Common myeloid progenitor, CD34-positive (primary cell): Measurements from ENCODE around the gene RANBP9.

Source experiments
- CTCF ChIA-PET: fragments of 350-600 bp; sonication (Branson Sonifier 250); formaldehyde crosslinking; loops from one replicate; lab custom pipeline; 2021; ENCODE audit warnings: antibody characterized with exemption; lab: Charles Lee
- POLR2A ChIA-PET: fragments of 350-600 bp; sonication (Branson Sonifier 250); formaldehyde crosslinking; loops from one replicate; lab custom pipeline; 2021; ENCODE audit warnings: antibody characterized with exemption; lab: Charles Lee
- DNase-seq, 3 donors: peaks; one replicate each; pipeline versions ENCODE4 v3.0.0 to v3.0.0-alpha.2; 2013
- H3K27ac ChIP-seq, 2 experiments: 1 replicate in 1 of 2; 2 replicates in 1 of 2; pipeline ENCODE4 v1.7.0; 2013; ENCODE audit warnings: inconsistent platforms in 2 of 2, low read length in 2 of 2, mild to moderate bottlenecking in 2 of 2, low read depth in 1 of 2, moderate library complexity in 1 of 2; ENCODE audit not compliant: severe bottlenecking in 2 of 2, insufficient read depth in 1 of 2, poor library complexity in 1 of 2
- H3K27me3 ChIP-seq, 5 experiments: replicated peaks in 2 of 5; 1 replicate in 3 of 5; 2 replicates in 2 of 5; pipeline versions ENCODE4 v1.6.1 to v1.7.0; 2013; ENCODE audit warnings: low read length in 4 of 5, mild to moderate bottlenecking in 2 of 5, moderate library complexity in 2 of 5, inconsistent platforms in 1 of 5; ENCODE audit not compliant: insufficient read depth in 5 of 5, control insufficient read depth in 4 of 5
- H3K36me3 ChIP-seq, 4 experiments: 1 replicate in 2 of 4; 2 replicates in 2 of 4; pipeline versions ENCODE4 v1.6.1 to v1.7.0; 2013; ENCODE audit warnings: low read length in 3 of 4, control low read depth in 1 of 4, mild to moderate bottlenecking in 1 of 4; ENCODE audit not compliant: control insufficient read depth in 4 of 4, insufficient read depth in 4 of 4
- H3K4me1 ChIP-seq, 4 experiments: 1 replicate in 3 of 4; 2 replicates in 1 of 4; pipeline versions ENCODE4 v1.6.1 to v1.7.1; 2013; ENCODE audit warnings: low read length in 3 of 4, mild to moderate bottlenecking in 3 of 4, control low read depth in 1 of 4, inconsistent platforms in 1 of 4, moderate library complexity in 1 of 4; ENCODE audit not compliant: control insufficient read depth in 4 of 4, insufficient read depth in 4 of 4; ENCODE audit errors: control extremely low read depth in 1 of 4
- H3K4me3 ChIP-seq, 7 experiments: 1 replicate in 4 of 7; 2 replicates in 3 of 7; pipeline versions ENCODE4 v1.5.1 to v1.7.0; 2013; ENCODE audit warnings: mild to moderate bottlenecking in 7 of 7, low read length in 6 of 7, moderate library complexity in 6 of 7, inconsistent platforms in 2 of 7, low read depth in 2 of 7, control low read depth in 1 of 7; ENCODE audit not compliant: insufficient read depth in 4 of 7, control insufficient read depth in 1 of 7; ENCODE audit errors: extremely low read depth in 1 of 7
- H3K9me3 ChIP-seq, 5 experiments: 1 replicate in 4 of 5; 2 replicates in 1 of 5; pipeline versions ENCODE4 v1.6.1 to v1.7.1; 2013; ENCODE audit warnings: low read length in 4 of 5, mild to moderate bottlenecking in 2 of 5, inconsistent platforms in 1 of 5, low read depth in 1 of 5, moderate library complexity in 1 of 5; ENCODE audit not compliant: control insufficient read depth in 4 of 5, insufficient read depth in 2 of 5; ENCODE audit errors: control extremely low read depth in 1 of 5
- WGBS: methylation state at CpG from one replicate; pipeline ENCODE4 v1.1.5; 2013; ENCODE audit not compliant: insufficient coverage; 5-methylcytosine and 5-hydroxymethylcytosine counted together

Gene RANBP9

GRCh38 chr6:13614126-13614925 is 97.3 kb downstream of the RANBP9 start:
- H3K4me3 ChIP-seq, result peak overlapping the region; percentile 61 to 99 (median 93)
- WGBS, result 9% methylated on average over 30 of the region's 38 CpGs
- H3K9me3 ChIP-seq, result no peaks in the 10 kb centered on the region
- DNase-seq, result no peak
- ChIA-PET POLR2A (interaction anchor here (1.1 to 2.4 kb wide), 5 partner anchors 21 to 152 kb away, joined by 3 to 9 read pairs (median 4); partner anchors contain the start of genes RANBP9 and SIRT5), CTCF (interaction anchor here (0.9 to 5.2 kb wide), 10 partner anchors 10 to 276 kb away, joined by 3 to 29 read pairs (median 4); partner anchors contain the start of gene SIRT5)
- H3K4me1 ChIP-seq, result peaks cover 11 to 41% (median 24%) of the 10 kb centered on the region in 4 experiments
- H3K36me3 ChIP-seq, result peaks cover 8 to 30% (median 19%) of the 10 kb centered on the region in 4 experiments
- peak overlapping the region in 1 of 2 experiments; percentile 89 for H3K27ac ChIP-seq
- no peaks in the 10 kb centered on the region for H3K27me3 ChIP-seq

DNA sequence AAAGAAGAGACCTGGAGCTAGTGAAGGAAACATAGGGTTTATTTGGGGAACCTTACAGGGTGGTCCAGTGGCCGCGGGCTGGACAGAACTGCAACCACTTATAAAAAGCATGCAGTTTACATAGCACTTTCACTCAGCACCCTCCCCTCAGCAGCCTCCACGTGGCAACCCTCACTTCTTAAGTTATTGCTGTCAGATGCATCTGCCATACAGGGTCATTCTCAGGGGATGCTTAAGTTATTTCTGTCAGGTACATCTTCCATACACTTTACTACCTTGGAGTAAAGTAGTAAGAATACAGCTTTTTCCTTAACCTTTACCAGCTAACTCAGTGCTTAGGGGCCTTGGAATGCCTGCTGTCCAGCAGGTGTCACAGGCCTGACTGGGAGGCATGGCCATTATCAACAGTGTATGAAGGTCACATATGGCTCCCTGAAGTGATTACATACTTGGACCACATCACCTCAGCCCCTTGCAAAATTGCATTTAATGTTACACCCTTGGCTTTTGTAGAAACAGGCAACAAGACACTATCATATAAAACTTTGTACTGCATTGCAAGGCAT is 98.5 kb downstream of the RANBP9 start:
- ChIA-PET POLR2A (no interaction called here), CTCF (interaction anchor here (2.5 to 5.2 kb wide), 2 partner anchors 13 to 38 kb away, joined by 10 to 29 read pairs; partner anchors contain the start of gene SIRT5)
- Histone ChIP-seq H3K36me3 (peaks cover 3 to 20% (median 11%) of the 10 kb centered on the region in 4 experiments), H3K27ac (no peak overlapping the region), H3K4me1 (peaks cover 11 to 41% (median 24%) of the 10 kb centered on the region in 4 experiments), H3K27me3 (no peaks in the 10 kb centered on the region), H3K4me3 (no peak overlapping the region), H3K9me3 (no peaks in the 10 kb centered on the region)
- DNase-seq, result no peak
- WGBS, result 79% methylated on average over 2 of the region's 3 CpGs

DNA sequence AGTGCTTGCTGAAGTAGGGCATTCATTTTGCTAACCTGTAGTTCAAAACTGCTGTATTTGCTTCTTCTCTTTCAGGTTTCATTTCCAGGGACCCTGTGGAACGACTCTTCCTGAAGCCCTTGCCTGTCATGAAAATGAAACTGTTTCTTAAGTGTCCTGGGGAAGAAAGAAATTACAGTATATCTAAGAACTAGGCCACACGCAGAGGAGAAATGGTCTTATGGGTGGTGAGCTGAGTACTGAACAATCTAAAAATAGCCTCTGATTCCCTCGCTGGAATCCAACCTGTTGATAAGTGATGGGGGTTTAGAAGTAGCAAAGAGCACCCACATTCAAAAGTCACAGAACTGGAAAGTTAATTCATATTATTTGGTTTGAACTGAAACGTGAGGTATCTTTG is 99.9 kb downstream of the RANBP9 start:
- Histone ChIP-seq H3K27ac (peak overlapping the region; percentile 30 to 59), H3K4me1 (peaks cover 11 to 38% (median 21%) of the 10 kb centered on the region in 4 experiments), H3K4me3 (peak overlapping the region in 3 of 7 experiments; percentile 6 to 50 (median 40)), H3K36me3 (peaks cover 0 to 9% (median 2%) of the 10 kb centered on the region in 4 experiments), H3K27me3 (no peaks in the 10 kb centered on the region), H3K9me3 (no peaks in the 10 kb centered on the region)
- 25% methylated on average over 3 of the region's 4 CpGs for WGBS
- POLR2A ChIA-PET, result interaction anchor here (0.9 kb wide), 1 partner anchor 17 kb away, joined by 4 read pairs; no protein-coding TSS in a partner anchor
- CTCF ChIA-PET, result interaction anchor here (2.5 kb wide), 1 partner anchor 37 kb away, joined by 10 read pairs; the partner anchor contains the start of gene SIRT5
- DNase-seq, result peak in 2 of 3 donors; percentile 43 to 52

GRCh38 chr6:13605634-13606033 is 106.0 kb downstream of the RANBP9 start:
- Histone ChIP-seq H3K36me3 (peaks cover 11 to 32% (median 21%) of the 10 kb centered on the region in 4 experiments), H3K9me3 (no peaks in the 10 kb centered on the region), H3K4me3 (no peak overlapping the region), H3K27ac (no peak overlapping the region), H3K27me3 (no peaks in the 10 kb centered on the region), H3K4me1 (peaks cover 0 to 4% (median 0%) of the 10 kb centered on the region in 4 experiments)
- DNase-seq, result no peak
- POLR2A ChIA-PET, result no interaction called here
- WGBS, result 90% methylated on average over 3 of the region's 4 CpGs
- CTCF ChIA-PET, result interaction anchor here (0.6 to 2.1 kb wide), 4 partner anchors 10 to 82 kb away, joined by 3 to 9 read pairs (median 4); partner anchors contain the start of gene NOL7

- CTCF ChIA-PET, result interaction anchor here (0.5 to 2.1 kb wide), 5 partner anchors 10 to 43 kb away, joined by 3 to 9 read pairs (median 3); partner anchors contain the start of gene NOL7
- 93% methylated on average over 1 of the region's 2 CpGs for WGBS
- no peak for DNase-seq
- H3K36me3 ChIP-seq, result peaks cover 11 to 38% (median 24%) of the 10 kb centered on the region in 4 experiments
- no peak overlapping the region for H3K4me3 ChIP-seq
- no peaks in the 10 kb centered on the region for H3K4me1 ChIP-seq
- H3K9me3 ChIP-seq, result no peaks in the 10 kb centered on the region
- POLR2A ChIA-PET, result no interaction called here
- H3K27ac ChIP-seq, result no peak overlapping the region
- H3K27me3 ChIP-seq, result no peaks in the 10 kb centered on the region
Measured at GRCh38 chr6:13604546-13605416, 106.9 kb downstream of the RANBP9 start.

DNA sequence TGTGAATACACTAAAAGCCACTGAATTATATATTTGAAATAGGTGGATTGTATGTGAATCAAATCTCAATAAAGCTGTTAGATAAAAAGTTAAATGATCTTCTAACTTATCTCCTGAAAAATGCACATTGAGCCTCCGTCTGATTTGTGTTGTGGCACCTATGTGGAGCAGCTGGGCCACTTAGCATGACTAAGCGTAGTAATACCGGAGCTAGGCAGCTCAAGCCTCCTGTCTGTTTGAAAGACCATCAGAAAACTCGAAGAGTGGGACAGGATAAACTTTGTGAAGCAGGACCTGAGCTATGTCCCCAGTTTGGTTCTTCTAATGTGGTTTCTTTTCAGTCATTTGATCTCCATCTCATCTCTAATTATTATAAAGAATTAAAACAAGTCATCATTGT is 107.5 kb downstream of the RANBP9 start:
- no peak overlapping the region for H3K4me3 ChIP-seq
- WGBS, result 76% methylated on average over 4 of the region's 4 CpGs
- no peaks in the 10 kb centered on the region for H3K4me1 ChIP-seq
- H3K36me3 ChIP-seq, result peaks cover 13 to 38% (median 28%) of the 10 kb centered on the region in 4 experiments
- POLR2A ChIA-PET, result no interaction called here
- no peak for DNase-seq
- H3K9me3 ChIP-seq, result no peaks in the 10 kb centered on the region
- CTCF ChIA-PET, result interaction anchor here (0.5 to 2.1 kb wide), 4 partner anchors 10 to 43 kb away, joined by 3 to 9 read pairs (median 3); partner anchors contain the start of gene NOL7
- no peak overlapping the region for H3K27ac ChIP-seq
- no peaks in the 10 kb centered on the region for H3K27me3 ChIP-seq
